ENCODE measurements around the gene CTH.
"Not testable (repeated sequence)": the region's sequence is repeated elsewhere in the genome, so short reads cannot be mapped to it uniquely, and the experiment has no call there.

Gene CTH

DNA sequence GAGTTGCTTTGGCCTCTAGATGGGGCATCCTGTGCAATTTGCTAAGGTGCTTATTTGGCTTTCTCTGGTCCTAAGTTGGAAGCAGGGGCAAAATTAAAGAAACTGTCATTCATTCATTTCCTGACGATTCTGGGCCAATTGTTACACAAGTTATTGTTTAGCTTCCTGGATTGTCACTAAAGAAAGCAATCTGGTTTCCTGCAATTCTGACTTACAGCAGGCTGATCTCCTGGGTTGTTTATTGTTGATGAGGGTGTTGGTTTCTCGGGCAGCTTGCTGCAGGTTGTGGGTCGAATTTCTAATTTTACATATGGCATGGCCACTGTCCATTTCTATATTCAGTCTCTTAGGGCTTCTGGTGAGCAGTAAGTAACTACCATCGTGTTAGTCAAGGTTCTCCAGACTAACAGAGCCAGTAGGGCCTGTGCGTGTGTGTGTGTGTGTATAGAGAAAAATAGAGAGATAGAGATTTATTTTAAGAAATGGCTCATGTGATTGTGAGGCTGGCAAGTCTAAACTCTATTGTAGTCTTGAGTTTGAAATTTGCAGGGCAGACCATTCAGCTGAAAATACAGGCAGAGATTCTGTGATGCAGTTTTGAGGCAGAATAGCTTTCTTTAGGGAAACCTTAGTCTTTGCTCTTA, 30.4 kb downstream of the CTH start:
- H3K36me3 Mint-ChIP-seq (ENCODE audit: insufficient read depth) = no peaks in the 10 kb centered on the region
- no peaks in the 10 kb centered on the region for H3K27me3 Mint-ChIP-seq
- H3K4me3 Mint-ChIP-seq = no peak overlapping the region
- no peaks in the 10 kb centered on the region for H3K9me3 Mint-ChIP-seq
- no peak overlapping the region for H3K27ac Mint-ChIP-seq (ENCODE audit: low read depth)
- DNase-seq (ENCODE audit: low spot score in 2 of 2) (no peak), ATAC-seq (replicated peaks; ENCODE audit: extremely low read depth, poor library complexity, severe bottlenecking) (no peak)
- no peaks in the 10 kb centered on the region for H3K4me1 Mint-ChIP-seq

DNA sequence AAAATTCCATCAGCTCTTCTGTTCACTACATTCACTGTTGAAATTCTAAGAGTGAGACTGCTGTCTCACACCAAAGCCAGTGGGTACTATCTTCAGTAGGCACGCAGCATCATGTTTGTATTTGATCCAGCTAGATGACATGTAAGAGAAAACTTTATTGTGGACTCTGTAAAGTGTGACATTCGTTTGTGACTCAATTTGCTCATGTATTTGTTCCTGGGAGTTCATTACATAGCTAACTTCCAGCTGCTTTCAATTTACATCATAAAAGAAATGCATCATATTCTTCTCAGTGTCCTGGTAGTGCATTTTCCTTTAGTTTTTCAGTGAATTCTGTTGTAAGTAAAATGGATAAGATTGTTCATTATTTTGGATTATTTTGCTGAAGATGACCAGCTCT, 31.4 kb downstream of the CTH start:
- DNase-seq (ENCODE audit: low spot score in 2 of 2) (no peak), ATAC-seq (replicated peaks; ENCODE audit: extremely low read depth, poor library complexity, severe bottlenecking) (no peak)
- H3K27me3 Mint-ChIP-seq = no peaks in the 10 kb centered on the region
- H3K4me1 Mint-ChIP-seq = no peaks in the 10 kb centered on the region
- no peak overlapping the region for H3K4me3 Mint-ChIP-seq
- H3K36me3 Mint-ChIP-seq (ENCODE audit: insufficient read depth) = no peaks in the 10 kb centered on the region
- no peaks in the 10 kb centered on the region for H3K9me3 Mint-ChIP-seq
- no peak overlapping the region for H3K27ac Mint-ChIP-seq (ENCODE audit: low read depth)

DNA sequence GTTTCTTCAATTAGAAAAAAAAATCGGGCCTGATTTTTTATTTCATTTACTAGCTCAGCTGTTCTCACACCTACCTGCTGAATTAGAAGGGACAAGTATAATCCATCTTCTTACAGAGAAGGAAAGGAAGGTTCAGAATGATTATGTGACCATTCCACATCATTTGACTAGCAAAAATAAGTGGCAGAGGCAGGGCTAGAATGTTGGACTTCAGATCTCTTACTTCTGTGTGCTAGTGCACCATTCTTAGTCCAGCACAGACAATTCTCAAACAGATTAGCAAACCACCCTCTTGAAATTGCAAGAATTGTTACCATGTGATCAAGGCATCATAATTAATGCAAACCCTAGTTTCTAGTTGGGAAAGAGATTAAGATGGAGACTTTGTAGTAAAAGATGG, 32.7 kb downstream of the CTH start:
- no peaks in the 10 kb centered on the region for H3K9me3 Mint-ChIP-seq
- H3K27ac Mint-ChIP-seq (ENCODE audit: low read depth) = no peak overlapping the region
- no peak for DNase-seq (ENCODE audit: low spot score in 2 of 2)

DNA sequence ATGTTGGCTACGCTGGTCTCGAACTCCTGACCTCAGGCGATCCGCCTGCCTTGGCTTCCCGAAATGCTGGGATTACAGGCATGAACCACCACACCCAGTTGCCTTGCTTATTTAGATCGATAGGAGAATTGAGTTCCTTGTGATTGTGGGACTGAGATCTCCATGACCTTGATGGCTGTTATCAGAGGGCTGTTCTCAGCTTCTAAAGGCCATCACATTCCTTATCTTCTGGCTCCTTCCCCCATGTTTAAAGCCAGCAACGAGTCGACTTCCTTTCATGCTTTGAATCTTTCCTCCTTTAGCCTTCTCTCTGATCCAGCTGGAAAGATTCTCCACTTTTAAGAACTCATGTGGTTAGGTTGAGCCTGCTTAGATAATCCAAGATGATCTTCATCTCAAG, 38.0 kb downstream of the CTH start:
- H3K27me3 Mint-ChIP-seq = peaks cover 10% of the 10 kb centered on the region
- no peak for ATAC-seq (replicated peaks; ENCODE audit: extremely low read depth, poor library complexity, severe bottlenecking)
- H3K27ac Mint-ChIP-seq (ENCODE audit: low read depth) = no peak overlapping the region
- no peaks in the 10 kb centered on the region for H3K9me3 Mint-ChIP-seq
- H3K4me3 Mint-ChIP-seq = no peak overlapping the region
- no peaks in the 10 kb centered on the region for H3K4me1 Mint-ChIP-seq
- no peak for DNase-seq (ENCODE audit: low spot score in 2 of 2)
- no peaks in the 10 kb centered on the region for H3K36me3 Mint-ChIP-seq (ENCODE audit: insufficient read depth)

More for the DNA sequence above, 32.7 kb downstream of the CTH start:
- H3K27me3 Mint-ChIP-seq = no peaks in the 10 kb centered on the region
- no peaks in the 10 kb centered on the region for H3K4me1 Mint-ChIP-seq
- no peak for ATAC-seq (replicated peaks; ENCODE audit: extremely low read depth, poor library complexity, severe bottlenecking)
- no peak overlapping the region for H3K4me3 Mint-ChIP-seq
- no peaks in the 10 kb centered on the region for H3K36me3 Mint-ChIP-seq (ENCODE audit: insufficient read depth)

DNA sequence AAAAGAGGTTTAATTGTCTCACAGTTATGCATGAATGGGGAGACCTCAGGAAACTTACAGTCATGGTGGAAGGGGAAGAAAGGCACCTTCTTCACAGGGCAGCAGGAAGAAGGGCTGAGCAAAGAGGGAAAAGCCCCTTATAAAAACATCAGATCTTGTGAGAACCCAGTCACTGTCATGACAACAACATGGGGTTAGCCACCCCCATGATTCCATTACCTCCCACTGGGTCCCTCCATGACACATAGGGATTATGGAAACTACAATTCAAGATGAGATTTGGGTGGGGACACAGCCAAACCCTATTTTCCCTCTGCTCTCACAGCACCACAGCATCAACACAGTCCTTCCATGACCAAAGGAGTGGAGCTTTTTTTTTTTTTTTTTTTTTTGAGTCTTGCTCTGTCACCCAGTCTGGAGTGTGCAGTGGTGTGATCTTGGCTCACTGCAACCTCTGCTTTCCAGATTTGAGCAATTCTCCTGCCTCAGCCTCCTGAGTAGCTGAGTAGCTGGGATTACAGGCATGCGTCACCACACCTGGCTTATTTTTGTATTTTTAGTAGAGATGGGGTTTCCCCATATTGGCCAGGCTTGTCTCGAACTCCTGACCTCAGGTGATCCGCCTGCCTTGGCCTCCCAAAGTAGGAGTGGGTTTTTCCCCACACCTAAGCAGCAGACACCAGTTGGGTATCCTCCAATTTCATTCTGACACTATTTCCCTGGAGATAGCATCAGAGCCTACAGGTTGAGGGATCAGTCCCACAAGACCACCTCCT, 41.3 kb downstream of the CTH start:
- not testable (repeated sequence) for ATAC-seq (replicated peaks; ENCODE audit: extremely low read depth, poor library complexity, severe bottlenecking); H3K36me3 Mint-ChIP-seq (ENCODE audit: insufficient read depth)

DNA sequence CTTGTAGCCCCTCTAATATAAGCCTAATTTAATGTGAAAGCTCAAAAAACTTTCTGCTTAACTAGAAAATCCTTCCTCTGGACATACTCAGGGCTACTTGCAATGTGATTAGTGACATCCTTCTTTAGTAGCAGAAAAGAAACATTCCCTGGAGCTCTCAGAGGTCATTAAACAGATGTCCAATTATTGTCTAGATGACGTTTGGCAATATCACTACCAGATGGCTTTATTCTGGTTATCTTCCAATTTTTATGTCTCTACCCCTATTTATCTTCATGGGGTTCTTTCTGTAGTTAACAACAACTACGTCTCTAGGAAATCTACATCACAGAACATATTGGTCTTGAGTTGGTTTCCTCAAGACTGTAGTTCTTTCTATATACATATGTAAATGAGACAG, 44.2 kb downstream of the CTH start:
- Mint-ChIP-seq H3K27me3 (peaks cover 27% of the 10 kb centered on the region), H3K4me1 (no peaks in the 10 kb centered on the region), H3K27ac (ENCODE audit: low read depth) (no peak overlapping the region), H3K4me3 (no peak overlapping the region), H3K36me3 (ENCODE audit: insufficient read depth) (no peaks in the 10 kb centered on the region), H3K9me3 (no peaks in the 10 kb centered on the region)
- no peak for DNase-seq (ENCODE audit: low spot score in 2 of 2)
- ATAC-seq (replicated peaks; ENCODE audit: extremely low read depth, poor library complexity, severe bottlenecking) = no peak

More for the DNA sequence above, 41.3 kb downstream of the CTH start:
- not testable (repeated sequence) for H3K4me1 Mint-ChIP-seq; DNase-seq (ENCODE audit: low spot score in 2 of 2); H3K9me3 Mint-ChIP-seq; H3K4me3 Mint-ChIP-seq; H3K27ac Mint-ChIP-seq (ENCODE audit: low read depth)
- peaks cover 27% of the 10 kb centered on the region for H3K27me3 Mint-ChIP-seq

DNA sequence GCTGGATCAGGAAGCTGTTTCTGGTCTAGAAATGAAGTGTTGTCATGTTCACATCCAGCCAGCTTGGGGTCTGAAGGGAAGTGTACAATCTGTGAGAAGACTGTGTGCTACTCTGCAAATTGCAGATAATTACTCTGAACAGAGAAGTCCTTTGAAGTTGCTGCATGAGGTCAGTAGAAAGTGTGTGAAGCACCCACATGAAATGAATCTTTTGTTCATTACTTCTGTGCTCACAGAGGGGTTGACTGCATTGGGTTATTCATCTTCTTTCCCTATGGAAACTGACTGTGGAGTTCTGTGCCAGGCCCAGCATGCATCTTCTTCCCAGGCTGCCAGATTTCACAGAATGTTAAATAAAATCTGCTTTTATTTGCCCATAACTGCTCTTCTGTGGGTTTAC, 47.1 kb downstream of the CTH start:
- no peak for ATAC-seq (replicated peaks; ENCODE audit: extremely low read depth, poor library complexity, severe bottlenecking)
- H3K4me1 Mint-ChIP-seq = no peaks in the 10 kb centered on the region
- no peaks in the 10 kb centered on the region for H3K36me3 Mint-ChIP-seq (ENCODE audit: insufficient read depth)
- no peaks in the 10 kb centered on the region for H3K9me3 Mint-ChIP-seq
- no peak for DNase-seq (ENCODE audit: low spot score in 2 of 2)
- peaks cover 18% of the 10 kb centered on the region for H3K27me3 Mint-ChIP-seq
- H3K27ac Mint-ChIP-seq (ENCODE audit: low read depth) = no peak overlapping the region
- H3K4me3 Mint-ChIP-seq = no peak overlapping the region

DNA sequence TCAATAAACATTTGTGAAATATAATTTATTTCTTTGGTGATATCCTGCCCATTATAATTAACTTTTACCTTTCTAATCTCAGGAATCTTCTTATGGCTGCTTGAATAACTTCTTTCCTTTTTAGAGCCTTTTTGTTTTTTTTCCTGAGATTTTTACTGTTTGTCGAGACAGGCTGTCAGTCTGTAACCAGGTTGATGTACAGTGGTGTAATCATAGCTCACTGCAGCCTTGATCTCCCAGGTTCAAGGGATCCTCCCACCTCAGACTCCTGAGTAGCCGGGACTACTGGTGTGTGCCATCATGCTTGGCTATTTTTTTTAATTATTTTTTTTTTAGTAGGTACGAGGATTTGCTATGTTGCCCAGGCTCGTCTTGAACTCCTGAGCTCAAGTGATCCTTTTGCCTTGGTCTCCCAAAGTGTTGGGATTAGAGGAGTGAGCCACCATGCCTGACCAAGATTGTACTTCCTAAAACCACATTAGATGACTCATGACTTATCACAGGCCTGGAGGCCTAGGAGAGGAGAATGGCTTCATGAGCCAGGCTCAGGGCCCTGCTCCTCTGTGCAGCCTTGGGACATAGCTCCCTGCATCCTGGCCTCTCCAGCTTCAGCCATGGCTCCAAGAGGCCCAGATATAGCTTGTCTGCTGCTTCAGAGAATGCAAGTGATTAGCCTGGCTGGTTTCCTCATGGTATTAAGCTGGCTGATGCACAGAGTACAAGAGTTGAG, 48.6 kb downstream of the CTH start:
- no peak overlapping the region for H3K27ac Mint-ChIP-seq (ENCODE audit: low read depth)
- no peak overlapping the region for H3K4me3 Mint-ChIP-seq
- DNase-seq (ENCODE audit: low spot score in 2 of 2) (no peak), ATAC-seq (replicated peaks; ENCODE audit: extremely low read depth, poor library complexity, severe bottlenecking) (no peak)
- no peaks in the 10 kb centered on the region for H3K36me3 Mint-ChIP-seq (ENCODE audit: insufficient read depth)
- no peaks in the 10 kb centered on the region for H3K9me3 Mint-ChIP-seq
- peaks cover 16% of the 10 kb centered on the region for H3K27me3 Mint-ChIP-seq
- H3K4me1 Mint-ChIP-seq = no peaks in the 10 kb centered on the region

DNA sequence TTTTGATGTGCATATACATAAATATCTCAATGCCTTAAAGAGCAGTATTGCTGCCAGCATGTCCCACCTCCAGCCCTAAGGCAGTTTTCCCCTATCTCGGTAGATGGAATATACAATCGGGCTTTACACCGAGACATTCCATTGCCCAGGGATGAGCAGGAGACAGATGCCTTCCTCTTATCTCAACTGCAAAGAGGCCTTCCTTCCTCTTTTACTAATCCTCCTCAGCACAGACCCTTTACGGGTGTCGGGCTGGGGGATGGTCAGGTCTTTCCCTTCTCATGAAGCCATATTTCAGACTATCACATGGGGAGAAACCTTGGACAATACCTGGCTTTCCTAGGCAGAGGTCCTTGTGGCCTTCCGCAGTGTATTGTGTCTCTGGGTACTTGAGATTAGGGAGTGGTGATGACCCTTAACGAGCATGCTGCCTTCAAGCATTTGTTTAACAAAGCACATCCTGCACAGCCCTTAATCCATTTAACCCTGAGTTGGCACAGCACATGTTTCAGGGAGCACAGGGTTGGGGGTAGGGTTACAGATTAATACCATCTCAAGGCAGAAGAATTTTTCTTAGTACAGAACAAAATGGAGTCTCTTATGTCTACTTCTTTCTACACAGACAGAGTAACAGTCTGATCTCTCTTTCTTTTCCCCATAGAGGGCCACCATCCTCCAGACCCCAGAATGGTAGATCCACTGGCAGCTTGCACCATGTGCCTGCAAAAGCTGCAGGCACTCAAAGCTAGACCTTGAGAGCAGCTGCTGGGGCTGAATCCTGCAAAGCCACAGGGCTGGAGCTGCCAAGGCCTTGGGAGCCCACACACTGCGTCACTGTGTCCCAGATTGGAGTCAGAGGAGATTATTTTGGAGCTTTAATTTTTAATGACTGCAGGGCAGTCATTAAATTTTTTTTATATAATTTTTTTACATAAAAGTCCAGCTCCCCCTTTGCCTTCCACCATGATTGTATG, 50.0 kb downstream of the CTH start:
- not testable (repeated sequence) for H3K4me1 Mint-ChIP-seq; H3K27me3 Mint-ChIP-seq; ATAC-seq (replicated peaks; ENCODE audit: extremely low read depth, poor library complexity, severe bottlenecking)

DNA sequence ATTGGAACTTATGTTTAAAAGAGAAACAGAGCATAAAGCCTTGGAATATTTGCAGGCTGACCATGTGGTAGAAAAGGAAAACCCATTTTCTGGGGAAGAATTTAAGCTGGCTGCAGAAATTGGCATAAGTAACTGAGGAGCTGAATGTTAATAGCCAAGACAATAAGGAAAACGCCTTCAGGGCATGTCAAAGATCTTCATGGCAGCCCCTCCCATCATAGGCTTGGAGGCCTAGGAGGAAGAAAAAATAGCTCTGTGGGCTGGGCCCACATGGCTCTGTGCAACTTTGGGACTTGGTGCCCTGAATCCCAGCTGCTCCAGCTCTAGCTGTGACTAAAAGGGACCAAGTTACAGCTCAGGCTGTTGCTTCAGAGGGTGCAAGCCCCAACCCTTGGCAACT, 51.5 kb downstream of the CTH start:
- Mint-ChIP-seq H3K36me3 (ENCODE audit: insufficient read depth) (no peaks in the 10 kb centered on the region), H3K4me3 (no peak overlapping the region), H3K9me3 (no peaks in the 10 kb centered on the region), H3K27ac (ENCODE audit: low read depth) (no peak overlapping the region), H3K4me1 (no peaks in the 10 kb centered on the region), H3K27me3 (peaks cover 9% of the 10 kb centered on the region)
- DNase-seq (ENCODE audit: low spot score in 2 of 2) (no peak), ATAC-seq (replicated peaks; ENCODE audit: extremely low read depth, poor library complexity, severe bottlenecking) (no peak)

More for the DNA sequence above, 50.0 kb downstream of the CTH start:
- not testable (repeated sequence) for H3K9me3 Mint-ChIP-seq; H3K27ac Mint-ChIP-seq (ENCODE audit: low read depth); H3K36me3 Mint-ChIP-seq (ENCODE audit: insufficient read depth); H3K4me3 Mint-ChIP-seq; DNase-seq (ENCODE audit: low spot score in 2 of 2)

DNA sequence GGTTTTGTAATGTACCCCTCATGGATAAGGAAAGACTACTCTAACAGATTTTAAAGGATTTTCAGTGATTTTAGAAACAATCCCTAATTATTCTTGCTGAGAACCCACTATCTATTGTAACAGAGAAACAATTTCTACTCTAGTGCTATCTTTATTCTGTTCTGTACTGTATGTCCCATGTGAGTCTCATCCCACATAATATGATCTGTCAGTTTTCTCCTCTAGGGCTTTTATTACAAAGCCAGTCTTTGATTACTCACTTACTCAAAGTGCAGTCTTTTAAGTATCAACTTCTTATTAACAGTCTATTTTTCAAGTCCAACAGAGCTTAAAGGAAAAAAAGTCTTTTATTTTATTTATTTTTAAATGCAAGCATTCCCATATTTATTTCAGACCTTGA, 54.8 kb downstream of the CTH start:
- no peaks in the 10 kb centered on the region for H3K4me1 Mint-ChIP-seq
- no peak overlapping the region for H3K27ac Mint-ChIP-seq (ENCODE audit: low read depth)
- no peak overlapping the region for H3K4me3 Mint-ChIP-seq
- H3K9me3 Mint-ChIP-seq = no peaks in the 10 kb centered on the region
- H3K27me3 Mint-ChIP-seq = peaks cover 25% of the 10 kb centered on the region
- ATAC-seq (replicated peaks; ENCODE audit: extremely low read depth, poor library complexity, severe bottlenecking) (no peak), DNase-seq (ENCODE audit: low spot score in 2 of 2) (no peak)
- H3K36me3 Mint-ChIP-seq (ENCODE audit: insufficient read depth) = no peaks in the 10 kb centered on the region

DNA sequence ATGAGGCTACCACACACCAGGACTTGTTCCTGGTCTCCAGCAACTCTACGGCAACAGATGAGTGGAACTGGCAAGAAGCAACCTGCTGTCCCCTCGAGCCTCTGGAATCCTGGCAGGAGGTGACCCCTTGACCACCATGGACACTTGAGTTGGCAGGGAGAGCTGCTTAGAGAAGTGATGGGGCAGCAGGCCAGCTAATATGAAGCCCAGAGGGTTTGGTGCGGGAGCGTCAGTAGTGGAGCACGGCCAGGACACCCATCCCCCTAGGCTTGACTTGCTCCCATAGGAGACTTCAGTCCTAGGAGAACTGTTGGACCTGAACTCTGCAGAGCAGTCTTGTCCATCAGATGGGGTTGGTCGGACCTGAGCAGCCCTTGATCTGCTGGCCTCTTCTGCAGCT, 56.5 kb downstream of the CTH start:
- no peak for ATAC-seq (replicated peaks; ENCODE audit: extremely low read depth, poor library complexity, severe bottlenecking)
- no peak overlapping the region for H3K4me3 Mint-ChIP-seq
- no peaks in the 10 kb centered on the region for H3K4me1 Mint-ChIP-seq
- no peaks in the 10 kb centered on the region for H3K36me3 Mint-ChIP-seq (ENCODE audit: insufficient read depth)
- H3K27ac Mint-ChIP-seq (ENCODE audit: low read depth) = no peak overlapping the region
- peaks cover 34% of the 10 kb centered on the region for H3K27me3 Mint-ChIP-seq
- no peaks in the 10 kb centered on the region for H3K9me3 Mint-ChIP-seq
- DNase-seq (ENCODE audit: low spot score in 2 of 2) = no peak
